Measurements from ENCODE around the gene CTBP1.
A peak's percentile ranks its signal among the peaks of the same experiment; 100 is the strongest.
"Not testable (repeated sequence)": the region's sequence is repeated elsewhere in the genome, so short reads cannot be mapped to it uniquely, and the experiment has no call there.

CTBP1 gene

DNA sequence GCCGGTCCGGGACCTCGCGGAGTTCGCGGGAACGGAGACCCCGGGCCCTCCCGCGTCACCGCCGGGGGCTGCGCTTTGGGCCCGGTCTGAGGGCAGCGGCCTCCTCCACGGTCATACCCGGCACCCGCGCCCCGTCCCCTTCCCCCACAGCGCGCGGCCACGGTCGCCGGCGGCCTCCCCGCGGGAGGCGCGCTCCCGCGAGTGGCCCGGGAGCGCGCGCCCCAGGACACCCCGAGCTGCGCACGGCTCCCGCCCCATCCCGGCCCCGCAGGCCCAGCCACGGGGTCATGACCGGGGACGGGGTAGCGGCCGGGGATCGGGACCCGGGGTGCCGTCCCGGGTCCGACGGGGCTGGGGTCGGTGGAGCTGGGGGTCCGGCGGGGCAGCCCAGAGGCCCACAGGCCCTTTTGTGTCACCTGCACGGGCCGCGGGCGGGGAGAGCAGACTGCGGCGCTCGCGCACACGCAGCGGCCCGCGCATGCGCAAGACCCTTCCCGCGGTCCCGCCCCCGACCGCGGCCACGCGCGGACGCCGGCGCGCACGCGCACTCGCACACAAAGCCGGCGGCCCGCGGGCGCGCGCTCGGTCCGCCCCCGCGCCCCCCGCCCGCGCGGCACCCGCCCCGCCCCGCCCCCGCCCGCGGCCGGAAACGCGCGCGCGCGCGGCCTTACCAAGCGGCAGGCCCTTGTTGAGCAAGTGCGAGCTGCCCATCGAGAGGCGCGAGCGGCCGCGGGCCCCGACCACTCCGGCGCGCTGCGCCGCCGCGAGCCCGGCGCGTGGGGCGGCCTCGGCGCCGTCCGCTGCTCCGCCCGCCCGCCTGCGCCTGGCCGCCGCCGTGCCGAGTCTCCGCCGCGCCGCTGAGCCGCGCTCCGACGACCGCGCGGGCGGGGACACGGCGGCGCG is at the start of gene CTBP1:
Gene CTBP1, minus strand, starts transcription at position 886 of the 903 bp plus-strand sequence. CDS start 7,799 bp downstream, outside the sequence.
- peak; percentile 92 for DNase-seq (ENCODE audit: low spot score)

DNA sequence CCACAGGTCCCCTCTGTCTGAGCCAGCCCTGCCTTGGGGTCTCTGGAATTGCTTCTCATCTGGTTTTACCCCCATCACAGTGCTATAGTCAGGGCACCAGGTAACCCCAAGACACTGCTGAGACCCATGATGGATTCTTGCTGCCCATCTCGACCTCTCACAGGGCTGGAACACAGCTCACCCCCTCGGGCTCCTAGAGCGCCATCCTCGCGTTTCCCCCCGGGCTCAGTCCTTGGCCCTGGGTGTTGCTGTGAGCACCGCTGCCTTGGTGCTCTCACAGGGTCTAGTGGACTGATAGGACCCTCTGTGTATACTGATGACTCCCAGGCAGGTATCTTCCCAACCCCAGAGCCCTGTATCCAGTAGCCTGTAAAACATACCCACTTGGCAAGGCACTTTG is 49.5 kb upstream of the CTBP1 start:
- DNase-seq (ENCODE audit: low spot score): no peak

DNA sequence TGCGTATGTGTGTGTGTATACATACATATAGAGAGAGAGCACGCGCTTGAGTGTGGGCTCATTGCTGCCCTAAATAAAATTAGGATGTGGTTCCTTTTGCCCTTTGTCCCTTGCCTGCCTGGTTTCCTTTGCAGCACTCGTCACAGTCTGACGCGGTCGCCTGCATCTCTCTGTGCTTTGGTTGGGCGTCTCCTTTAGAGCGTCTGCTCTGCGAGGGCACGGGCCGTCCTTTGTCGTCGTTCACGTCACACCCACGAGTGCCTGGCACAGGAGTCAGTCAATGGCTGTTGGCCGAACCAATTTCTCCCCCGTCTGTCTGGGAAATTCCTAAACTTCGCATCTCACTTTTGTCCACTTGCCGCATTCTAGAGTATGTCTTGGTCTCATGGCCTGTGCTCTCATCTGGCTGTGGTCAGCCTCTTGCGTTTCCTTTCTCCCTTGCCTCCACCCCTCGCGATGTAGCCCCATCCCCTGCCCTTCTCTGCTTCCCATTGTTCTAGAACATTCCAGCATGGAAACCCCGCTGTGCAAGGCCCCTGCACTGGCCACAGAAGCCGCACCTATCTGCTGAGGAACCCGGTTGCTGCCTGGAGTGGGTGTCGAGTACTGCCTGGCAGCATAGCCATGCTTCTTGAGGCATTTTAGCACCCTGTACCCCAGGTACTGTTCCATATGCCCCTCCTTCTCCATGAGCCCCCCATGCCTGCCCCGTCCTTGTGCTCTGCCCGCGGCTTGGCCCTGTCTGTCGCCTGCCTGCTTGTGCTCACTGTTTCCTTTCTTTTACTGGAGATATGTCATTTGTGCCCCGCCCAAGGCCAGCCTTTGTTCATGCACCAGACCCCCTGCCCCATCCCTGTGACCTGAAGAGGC is 48.8 kb upstream of the CTBP1 start:
- no peak for DNase-seq (ENCODE audit: low spot score)

DNA sequence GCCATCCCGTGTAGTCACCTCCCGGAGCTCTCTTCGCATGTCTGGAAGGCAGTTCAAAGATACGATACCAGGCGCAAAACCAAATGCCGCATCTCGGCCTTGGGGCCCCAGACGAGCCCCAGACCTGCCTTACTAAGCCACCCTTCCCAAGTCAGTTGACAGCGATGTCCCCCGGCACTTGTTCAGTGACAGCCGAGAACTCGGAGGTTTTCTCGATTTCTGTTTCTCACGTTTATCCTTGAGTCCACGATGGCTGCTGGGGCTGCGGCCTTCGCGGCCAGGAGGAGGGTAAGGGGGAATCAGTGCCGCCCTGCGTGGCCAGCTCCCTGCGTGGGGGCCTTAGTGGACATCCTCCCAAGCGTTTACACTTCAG is 48.1 kb upstream of the CTBP1 start:
- no peak for DNase-seq (ENCODE audit: low spot score)

DNA sequence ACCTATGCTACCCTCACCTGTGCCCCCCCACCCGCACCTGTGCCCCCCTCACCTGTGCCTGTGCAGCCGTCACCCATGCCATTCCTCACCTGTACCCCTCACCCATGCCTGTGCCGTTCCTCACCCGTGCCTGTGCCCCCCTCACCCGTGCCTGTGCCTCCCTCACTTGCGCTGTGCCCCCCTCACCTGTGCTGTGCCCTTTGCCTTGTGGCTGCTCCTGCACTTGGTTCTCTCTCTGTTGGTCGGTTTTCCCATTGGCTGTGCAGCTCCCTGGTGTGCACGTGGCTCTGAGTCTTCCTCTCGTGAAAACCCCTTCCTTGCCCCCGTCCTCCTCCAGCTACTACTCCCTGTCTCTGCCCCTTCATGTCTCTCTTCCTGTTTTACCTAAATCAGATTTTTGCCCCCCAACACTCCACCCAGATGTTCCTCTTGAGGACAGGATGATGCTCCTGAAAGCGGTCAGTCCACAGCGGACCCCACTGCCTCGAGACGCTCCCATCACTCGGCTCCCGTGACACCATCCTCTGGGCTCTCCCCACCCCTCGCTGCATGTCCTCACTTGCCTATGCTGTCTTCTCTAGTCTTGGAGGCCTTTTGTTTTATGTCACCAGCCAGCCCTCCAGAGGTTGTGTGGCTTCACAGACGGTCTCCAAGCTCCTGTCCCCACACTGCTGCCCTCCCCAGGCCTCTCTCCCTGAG is 47.5 kb upstream of the CTBP1 start:
- DNase-seq (ENCODE audit: low spot score): no peak

DNA sequence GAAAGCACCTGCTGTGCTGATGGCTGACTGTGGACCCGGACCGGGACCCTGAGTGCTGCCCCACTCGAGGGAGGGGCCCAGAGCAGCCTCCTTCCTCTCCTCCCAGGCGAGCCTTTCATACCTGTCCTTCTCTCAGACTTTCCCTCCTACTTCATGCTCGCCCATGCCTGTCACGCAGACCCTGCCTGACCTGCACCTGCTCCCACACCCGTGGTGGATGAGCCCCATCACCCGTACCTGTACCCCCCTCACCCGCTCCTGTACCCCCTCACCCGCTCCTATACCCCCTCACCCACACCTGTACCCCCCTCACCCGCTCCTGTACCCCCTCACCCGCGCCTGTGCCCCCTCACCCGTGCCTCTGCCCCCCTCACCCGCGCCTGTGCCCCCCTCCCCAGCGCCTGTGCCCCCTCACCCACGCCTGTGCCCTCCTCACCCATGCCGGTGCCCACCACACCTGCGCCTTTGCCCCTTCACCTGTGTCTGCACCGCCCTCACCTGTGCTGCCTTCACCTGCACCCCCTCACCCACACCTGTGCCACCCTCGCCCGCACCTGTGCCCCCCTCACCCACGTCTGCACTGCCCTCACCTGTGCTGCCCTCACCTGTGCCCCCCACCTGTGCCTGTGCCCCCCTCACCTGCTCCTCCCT is 46.6 kb upstream of the CTBP1 start:
- DNase-seq (ENCODE audit: low spot score): no peak

DNA sequence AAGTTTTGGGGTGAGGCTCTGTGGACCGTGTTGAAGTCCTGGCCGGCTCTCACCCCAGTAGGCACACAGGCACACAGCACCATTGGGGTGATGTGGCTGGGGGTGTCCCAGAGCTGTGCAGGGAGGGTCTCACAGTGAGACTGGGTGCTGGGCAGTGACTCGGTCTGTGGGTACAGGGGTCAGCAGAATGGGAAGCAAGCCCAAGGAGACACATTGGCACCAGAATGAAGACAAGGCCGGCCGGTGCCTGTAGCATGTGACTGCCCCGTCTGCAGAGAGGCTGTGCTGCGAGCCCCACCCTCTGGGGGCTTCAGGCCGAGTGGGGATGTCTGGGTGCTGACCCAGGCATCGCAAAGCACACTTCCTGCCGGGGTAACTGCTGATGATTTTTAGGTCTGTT is 46.0 kb upstream of the CTBP1 start:
- DNase-seq (ENCODE audit: low spot score): no peak

DNA sequence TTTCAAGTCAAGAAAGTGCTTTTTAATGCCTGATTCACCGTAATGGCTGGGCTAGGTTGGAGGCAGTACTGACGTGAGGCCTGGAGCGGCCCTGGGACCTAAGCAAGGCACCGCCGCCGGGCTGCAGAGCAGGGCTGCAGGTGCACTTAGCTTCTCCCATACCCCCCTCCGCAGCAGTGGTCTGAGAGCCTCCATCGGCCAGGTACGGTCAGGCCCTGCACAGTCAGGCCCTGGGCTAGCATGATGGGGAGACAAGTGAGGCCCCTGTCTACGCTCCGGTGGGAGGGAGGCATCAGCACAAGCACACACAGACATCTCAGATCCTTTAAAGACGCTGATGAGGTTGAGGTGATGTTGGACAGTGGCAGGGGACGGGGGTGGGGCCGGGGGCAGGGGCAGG is 45.5 kb upstream of the CTBP1 start:
- no peak for DNase-seq (ENCODE audit: low spot score)

DNA sequence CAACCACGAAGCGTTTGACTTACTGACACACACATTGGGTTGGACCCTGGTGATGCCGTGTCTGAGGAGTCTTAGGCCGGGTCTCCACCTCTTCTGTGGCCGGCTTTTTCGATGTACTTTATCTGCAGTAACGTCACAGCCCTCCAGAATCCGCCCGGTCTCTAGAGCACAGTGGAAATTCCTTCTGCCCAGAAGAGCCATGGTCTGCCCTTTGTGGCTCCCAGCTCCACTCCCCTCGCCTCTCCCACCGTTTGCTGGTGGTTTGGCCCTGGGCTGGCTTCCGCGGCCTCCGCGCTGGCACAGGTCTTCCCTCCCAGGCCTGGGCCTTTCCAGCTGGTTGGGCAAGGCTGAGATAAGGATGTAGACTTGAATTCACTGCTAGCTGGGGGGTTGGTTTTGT is 45.1 kb upstream of the CTBP1 start:
- DNase-seq (ENCODE audit: low spot score): no peak

DNA sequence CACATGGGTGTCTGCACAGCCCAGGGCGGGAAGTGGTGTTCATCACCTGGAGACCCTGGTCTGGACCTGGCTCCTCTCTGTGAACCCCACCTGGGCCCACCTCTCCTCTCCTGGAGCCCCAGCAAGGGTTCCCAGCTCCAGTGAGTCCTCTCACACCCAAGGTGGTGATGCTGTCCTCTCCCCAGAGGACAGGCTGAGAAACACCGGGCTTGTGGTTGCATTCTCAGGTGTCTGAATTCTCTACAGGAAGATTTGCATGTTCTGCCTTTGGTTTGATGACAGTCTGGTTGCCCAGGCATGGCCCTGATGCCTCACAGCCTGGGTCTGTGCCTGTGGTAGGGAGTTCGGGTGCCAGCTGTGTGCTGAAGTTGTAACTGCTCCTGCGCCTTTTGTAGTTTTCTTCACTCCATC is 44.6 kb upstream of the CTBP1 start:
- DNase-seq (ENCODE audit: low spot score): no peak

DNA sequence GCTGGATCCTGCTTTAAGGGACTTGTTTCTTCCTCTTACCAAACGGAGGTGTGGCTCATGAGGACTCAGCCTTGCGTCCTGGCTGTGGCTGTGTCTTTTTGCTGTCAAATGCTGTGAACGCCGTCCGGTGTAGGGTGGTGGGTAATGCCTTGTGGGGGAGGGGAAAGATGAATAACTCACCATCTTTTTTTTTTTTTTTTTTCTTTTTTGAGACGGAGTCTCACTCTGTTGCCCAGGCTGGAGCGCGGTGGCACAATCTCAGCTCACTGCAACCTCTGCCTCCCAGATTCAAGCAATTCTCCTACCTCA is 43.7 kb upstream of the CTBP1 start:
- DNase-seq (ENCODE audit: low spot score): not testable (repeated sequence)

DNA sequence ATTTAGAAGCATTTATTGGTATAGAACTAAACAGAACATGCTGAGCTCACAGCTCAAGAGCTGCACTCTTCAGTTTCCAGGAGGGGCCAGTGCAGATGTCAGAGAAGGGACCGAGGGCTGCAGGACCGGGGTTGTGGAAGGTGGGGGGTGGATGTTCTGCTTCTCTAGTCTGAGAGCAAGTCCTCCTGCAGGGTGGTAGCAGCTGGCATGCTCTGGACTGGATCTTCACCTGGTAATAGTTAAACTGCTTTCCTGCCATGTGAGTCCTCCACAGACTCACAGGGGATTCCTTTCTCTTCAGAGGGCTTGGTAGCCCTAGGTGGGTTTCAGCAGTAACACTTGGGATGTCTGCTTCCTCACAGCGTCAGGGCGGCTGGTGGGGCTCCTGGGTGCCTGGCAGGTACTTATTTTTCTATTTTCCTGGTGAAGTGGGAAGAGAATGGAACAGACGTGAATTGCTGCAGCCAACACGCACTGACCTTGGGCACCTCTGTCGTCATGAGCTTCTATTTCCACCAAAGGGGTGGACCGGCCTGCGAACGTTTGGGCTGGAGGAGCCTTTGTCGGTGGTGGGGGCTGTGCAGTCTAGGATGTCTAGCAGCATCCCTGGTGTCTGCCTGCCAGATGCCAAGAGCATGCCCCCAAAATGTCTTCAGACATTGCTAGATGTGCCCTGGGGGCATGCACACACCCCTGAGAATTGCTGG is 43.2 kb upstream of the CTBP1 start:
- no peak for DNase-seq (ENCODE audit: low spot score)

DNA sequence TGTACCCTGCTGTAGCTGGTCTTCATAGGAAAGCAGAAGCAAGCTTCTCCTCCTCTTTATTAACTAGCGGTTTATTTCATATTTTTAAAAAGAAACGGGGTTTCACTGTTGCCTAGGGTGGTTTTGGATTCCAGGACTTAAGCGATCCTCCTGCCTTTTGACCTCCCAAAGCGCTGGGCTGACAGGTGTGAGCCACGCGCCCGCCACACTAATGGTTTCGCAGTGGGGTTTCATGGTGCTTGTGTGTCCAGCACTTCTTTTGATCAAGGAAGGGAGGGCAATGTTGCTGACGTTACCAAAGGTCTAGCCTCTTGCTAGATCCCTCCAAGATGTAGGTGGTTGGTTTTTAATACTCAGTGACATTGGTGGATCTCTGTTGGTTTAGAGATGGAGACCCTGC is 42.2 kb upstream of the CTBP1 start:
- DNase-seq (ENCODE audit: low spot score): no peak

DNA sequence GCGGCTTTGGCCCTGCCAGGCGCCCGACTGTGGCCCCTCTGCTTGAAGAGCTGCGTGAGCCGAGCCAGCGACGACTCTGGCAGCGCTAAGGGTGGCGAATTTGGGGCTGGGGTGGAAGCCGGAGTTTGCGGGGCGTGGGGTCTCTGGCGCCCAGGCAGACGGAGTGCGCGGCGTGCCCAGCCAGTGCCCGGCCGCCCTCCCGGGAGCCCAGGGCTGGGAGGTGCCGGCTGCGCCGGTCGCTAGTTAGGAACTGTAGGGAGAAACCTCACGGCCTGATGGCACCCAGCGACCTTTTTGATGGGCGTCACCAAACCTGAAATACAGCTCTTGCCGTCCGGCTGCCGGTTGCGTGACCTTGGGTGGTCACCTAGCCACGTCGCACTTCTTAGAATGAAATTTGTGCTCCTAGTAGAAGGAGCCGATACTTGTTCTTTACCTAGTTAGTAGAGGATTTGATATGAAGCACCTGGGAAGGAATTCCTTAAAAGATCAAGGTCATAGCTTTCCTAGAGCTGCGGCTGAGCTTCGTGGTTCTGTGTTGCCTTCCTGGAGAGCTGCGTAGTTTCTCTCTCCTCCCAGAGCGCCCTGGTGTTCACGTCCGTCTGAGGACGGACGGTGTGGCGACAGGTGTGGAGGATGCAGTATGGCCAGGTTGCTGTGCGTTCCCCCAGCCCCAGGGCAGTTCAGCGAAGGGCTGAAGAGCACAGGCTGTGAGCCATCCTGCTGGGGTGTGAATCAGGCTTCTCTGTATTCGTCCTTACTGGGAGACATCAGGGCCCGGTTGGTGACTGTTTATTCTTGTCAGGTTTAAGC is 41.4 kb upstream of the CTBP1 start:
- no peak for DNase-seq (ENCODE audit: low spot score)

DNA sequence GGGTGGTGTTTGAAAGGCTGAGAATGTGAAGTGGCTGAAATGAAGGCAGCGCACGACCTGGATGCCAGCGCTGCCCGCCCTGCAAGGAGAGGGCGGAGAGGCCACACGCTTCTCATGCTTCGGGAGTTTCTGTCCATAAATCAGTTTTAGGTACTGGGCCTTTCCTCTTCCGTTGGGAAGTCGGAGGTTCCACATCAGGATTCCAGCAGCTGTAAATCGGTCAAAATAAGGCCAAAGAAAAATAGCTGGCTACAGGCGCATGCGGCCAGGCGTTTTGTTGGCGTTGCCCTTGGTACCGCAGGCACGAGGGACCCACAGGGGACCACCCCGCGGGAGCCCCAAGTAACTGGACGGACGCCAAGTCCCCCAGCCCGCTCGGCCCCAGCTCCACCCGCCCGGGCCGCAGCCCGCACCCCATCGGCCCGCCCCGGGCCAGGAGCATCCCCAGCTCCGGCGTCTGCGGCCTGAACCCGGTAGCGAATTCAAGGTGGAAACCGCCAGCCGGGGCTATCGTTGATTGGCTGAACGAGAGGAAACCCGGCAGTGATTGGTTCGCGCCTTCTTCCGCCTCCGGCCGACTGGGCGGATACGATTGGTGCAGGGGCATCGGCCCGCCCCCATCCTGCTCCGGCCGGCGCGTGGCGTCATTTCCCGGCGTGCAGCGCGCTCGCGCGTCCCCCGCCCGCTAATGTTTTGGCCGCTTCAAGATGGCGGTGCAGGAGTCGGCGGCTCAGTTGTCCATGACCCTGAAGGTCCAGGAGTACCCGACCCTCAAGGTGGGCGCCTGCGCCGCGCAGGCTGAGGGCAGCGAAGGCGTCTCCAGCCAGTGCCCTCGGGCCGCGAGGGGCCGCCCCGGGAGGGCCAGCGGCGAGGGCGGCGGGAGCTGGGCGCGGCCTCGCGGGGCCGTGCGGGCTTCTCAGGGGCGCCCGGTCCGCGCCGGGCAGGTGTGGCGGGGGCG is 40.6 kb upstream of the CTBP1 start, which contains the start of gene MAEA:
Gene MAEA, plus strand, starts transcription at position 685 of the 958 bp plus-strand sequence. Its CDS starts 23 bp downstream, at position 708.
- peak; percentile 98 for DNase-seq (ENCODE audit: low spot score)

DNA sequence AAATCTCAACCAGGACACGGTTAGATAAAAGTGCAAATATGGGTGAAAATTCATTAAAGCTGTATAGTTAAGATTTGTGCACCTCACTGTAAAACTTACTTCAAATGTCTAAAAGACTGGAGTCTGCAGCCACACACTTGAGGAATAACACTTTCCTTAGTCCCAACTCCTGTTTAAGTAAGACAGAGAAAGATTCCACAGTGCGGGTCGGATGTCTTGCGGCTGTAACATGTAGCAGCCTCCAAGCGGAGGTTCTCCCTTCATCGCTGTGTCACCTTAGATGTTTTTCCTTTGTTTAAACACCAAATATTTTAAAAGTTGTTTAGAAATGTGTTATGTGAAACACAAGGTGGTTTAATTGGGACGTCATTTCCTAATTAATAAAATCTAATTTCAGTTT is 39.9 kb upstream of the CTBP1 start:
- DNase-seq (ENCODE audit: low spot score): no peak

DNA sequence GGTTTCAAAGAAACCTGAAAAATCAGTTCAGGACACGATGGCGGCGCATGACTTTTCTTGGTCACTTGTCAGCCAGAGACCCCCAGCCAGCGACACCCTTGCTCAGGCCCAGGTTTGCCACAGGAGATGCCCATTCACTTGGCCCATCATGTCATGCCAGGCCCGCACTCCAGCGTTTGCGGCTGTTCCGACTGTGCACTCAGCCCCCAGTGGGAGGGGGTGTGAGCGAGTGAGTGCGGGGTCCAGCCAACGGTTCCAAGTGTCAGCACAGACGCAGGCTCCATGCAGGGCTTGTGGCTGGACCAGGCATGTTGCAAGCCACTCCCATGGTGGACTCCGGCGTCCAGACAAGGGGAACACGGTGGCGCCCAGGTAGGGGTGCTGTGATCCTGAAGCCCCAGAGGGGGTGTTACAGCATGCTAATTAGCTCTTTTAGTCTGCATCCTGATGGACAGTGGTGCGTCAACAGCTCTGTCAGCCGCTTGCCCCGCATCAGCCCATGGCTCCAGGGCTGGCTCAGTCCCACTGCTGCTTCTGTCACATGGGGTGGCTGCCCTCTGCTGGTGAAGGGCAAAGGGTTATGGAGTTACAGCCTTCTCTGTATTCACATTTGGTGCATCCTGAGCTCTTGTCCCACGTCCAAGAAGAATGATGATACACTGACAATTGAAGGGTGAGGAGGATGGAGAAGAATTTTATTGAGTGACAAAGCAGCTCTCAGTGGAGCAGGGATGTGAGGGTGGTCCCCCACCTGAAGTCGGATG is 37.0 kb upstream of the CTBP1 start:
- DNase-seq (ENCODE audit: low spot score): no peak

DNA sequence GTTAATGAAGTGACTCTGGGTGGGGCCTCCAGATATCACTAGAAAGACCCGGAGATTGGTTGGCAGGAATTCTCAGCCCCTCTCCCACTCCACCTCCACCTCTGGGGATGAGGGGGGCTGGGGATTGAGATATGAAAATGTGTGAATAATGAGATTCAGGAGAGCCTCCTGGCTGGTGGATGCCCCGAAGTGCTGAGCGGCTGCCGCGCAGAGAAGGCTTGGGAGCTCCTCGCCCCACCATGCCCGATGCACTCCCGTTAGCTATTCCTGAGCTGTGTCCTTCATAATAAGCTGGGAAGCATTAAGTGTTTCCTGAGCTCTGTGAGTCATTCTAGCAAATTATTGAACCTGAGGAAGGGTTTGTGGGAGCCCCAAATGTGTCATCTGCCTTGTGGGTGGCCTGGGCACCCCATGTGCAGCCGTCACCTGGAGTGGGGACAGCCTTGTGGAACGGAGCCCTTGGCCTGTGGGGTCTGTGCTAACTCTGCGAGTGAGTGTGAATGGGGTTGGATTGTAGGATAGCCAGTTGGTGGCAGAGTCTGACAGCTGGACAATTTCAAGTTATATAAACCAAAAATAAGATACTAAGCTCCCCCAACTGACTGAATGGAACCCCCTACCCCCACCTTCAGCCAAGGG is 36.3 kb upstream of the CTBP1 start:
- DNase-seq (ENCODE audit: low spot score): no peak

Measured in left forelimb (tissue), 1 donor.